Mesenchymal stem cell (in vitro differentiated cells and primary cell): ENCODE results near the gene FCF1.

Source experiments
- DNase-seq: peaks from one replicate; pipeline ENCODE4 v3.0.0-alpha.2; 2013
- H2AFZ ChIP-seq: one replicate; pipeline ENCODE4 v1.6.1; 2013; ENCODE audit warnings: low read depth, mild to moderate bottlenecking, control low read depth, inconsistent platforms, low read length, moderate library complexity
- H2AK5ac ChIP-seq: 2 replicates; pipeline ENCODE4 v1.6.1; 2013; ENCODE audit warnings: low read length, moderate library complexity, mild to moderate bottlenecking, inconsistent platforms; ENCODE audit not compliant: severe bottlenecking
- H2BK120ac ChIP-seq: one replicate; pipeline ENCODE4 v1.6.1; 2013; ENCODE audit warnings: low read depth, mild to moderate bottlenecking, inconsistent platforms, low read length, moderate library complexity
- H2BK12ac ChIP-seq, 2 experiments: one replicate each; pipeline ENCODE4 v1.6.1; 2013; ENCODE audit warnings: inconsistent platforms in 2 of 2, low read length in 2 of 2, mild to moderate bottlenecking in 2 of 2, moderate library complexity in 2 of 2, control low read depth in 1 of 2
- H2BK15ac ChIP-seq: one replicate; pipeline ENCODE4 v1.6.1; 2013; ENCODE audit warnings: mild to moderate bottlenecking, low read depth, inconsistent platforms; ENCODE audit not compliant: poor library complexity, severe bottlenecking
- H2BK5ac ChIP-seq: 2 replicates; pipeline ENCODE4 v1.6.1; 2013; ENCODE audit warnings: low read depth, mild to moderate bottlenecking, low read length, control low read depth, inconsistent platforms; ENCODE audit not compliant: poor library complexity, severe bottlenecking
- H3K14ac ChIP-seq, 2 experiments: one replicate each; pipeline ENCODE4 v1.6.1; 2013; ENCODE audit warnings: inconsistent platforms in 2 of 2, low read length in 2 of 2, control low read depth in 1 of 2, mild to moderate bottlenecking in 1 of 2, moderate library complexity in 1 of 2
- H3K18ac ChIP-seq, 2 experiments: one replicate each; pipeline ENCODE4 v1.6.1; 2013; ENCODE audit warnings: inconsistent platforms in 2 of 2, low read length in 2 of 2, control low read depth in 1 of 2, low read depth in 1 of 2, mild to moderate bottlenecking in 1 of 2
- H3K23ac ChIP-seq, 2 experiments: one replicate each; pipeline ENCODE4 v1.6.1; 2013; ENCODE audit warnings: inconsistent platforms in 2 of 2, low read length in 2 of 2, mild to moderate bottlenecking in 2 of 2, moderate library complexity in 2 of 2, control low read depth in 1 of 2
- H3K27ac ChIP-seq: 2 replicates; pipeline ENCODE4 v1.5.1; 2013; ENCODE audit warnings: mild to moderate bottlenecking, moderate library complexity, low read length, control low read depth, inconsistent platforms; ENCODE audit not compliant: poor library complexity, severe bottlenecking
- H3K27me3 ChIP-seq, 2 experiments: 2 replicates each; pipeline versions ENCODE4 v1.6.1 to v1.7.0; 2013; ENCODE audit warnings: low read length in 2 of 2, mild to moderate bottlenecking in 2 of 2, moderate library complexity in 2 of 2, control low read depth in 1 of 2, inconsistent platforms in 1 of 2; ENCODE audit not compliant: control insufficient read depth in 1 of 2, insufficient read depth in 1 of 2
- H3K36me3 ChIP-seq, 2 experiments: 2 replicates each; pipeline versions ENCODE4 v1.6.1 to v1.7.0; 2013; ENCODE audit warnings: low read length in 2 of 2, control low read depth in 1 of 2, inconsistent platforms in 1 of 2, low read depth in 1 of 2, mild to moderate bottlenecking in 1 of 2; ENCODE audit not compliant: insufficient read depth in 2 of 2, control insufficient read depth in 1 of 2
- H3K4ac ChIP-seq, 2 experiments: one replicate each; pipeline ENCODE4 v1.6.1; 2013; ENCODE audit warnings: inconsistent platforms in 2 of 2, low read length in 2 of 2, mild to moderate bottlenecking in 2 of 2, moderate library complexity in 2 of 2, control low read depth in 1 of 2, low read depth in 1 of 2
- H3K4me1 ChIP-seq: 2 replicates; pipeline ENCODE4 v1.6.1; 2013; ENCODE audit warnings: low read depth, low read length, control low read depth; ENCODE audit not compliant: control insufficient read depth, insufficient read depth
- H3K4me2 ChIP-seq: 2 replicates; pipeline ENCODE4 v1.6.1; 2013; ENCODE audit warnings: low read length, mild to moderate bottlenecking, inconsistent platforms; ENCODE audit not compliant: poor library complexity, severe bottlenecking
- H3K4me3 ChIP-seq, 2 experiments: 2 replicates each; pipeline versions ENCODE4 v1.5.1 to v1.7.0; 2013; ENCODE audit warnings: low read length in 2 of 2, mild to moderate bottlenecking in 2 of 2, control low read depth in 1 of 2, low read depth in 1 of 2; ENCODE audit not compliant: insufficient read depth in 1 of 2
- H3K79me1 ChIP-seq: replicated peaks from 2 replicates; pipeline ENCODE4 v1.6.1; 2013; ENCODE audit warnings: mild to moderate bottlenecking, control low read depth, low read length, inconsistent platforms; ENCODE audit not compliant: poor library complexity, severe bottlenecking
- H3K9ac ChIP-seq: 2 replicates; pipeline ENCODE4 v1.7.0; 2013; ENCODE audit warnings: mild to moderate bottlenecking, low read length, moderate library complexity
- H3K9me3 ChIP-seq: 2 replicates; pipeline ENCODE4 v1.7.0; 2013; ENCODE audit warnings: mild to moderate bottlenecking, low read length; ENCODE audit not compliant: control insufficient read depth
- H4K8ac ChIP-seq: one replicate; pipeline ENCODE4 v1.6.1; 2013; ENCODE audit warnings: inconsistent platforms, mild to moderate bottlenecking, low read length, moderate library complexity
- H4K91ac ChIP-seq: one replicate; pipeline ENCODE4 v1.6.1; 2013; ENCODE audit warnings: mild to moderate bottlenecking, low read length, inconsistent platforms
- WGBS: methylation state at CpG from one replicate; pipeline ENCODE4 v1.1.7; 2013; ENCODE audit warnings: mixed read lengths; 5-methylcytosine and 5-hydroxymethylcytosine counted together

The FCF1 gene

GRCh38 chr14:74704656-74705055 is 8.3 kb upstream of the FCF1 start:
- Histone ChIP-seq H3K14ac (no peak overlapping the region), H2BK120ac (no peak overlapping the region), H4K8ac (no peak overlapping the region), H2AK5ac (no peak overlapping the region), H3K79me1 (peaks cover 9% of the 10 kb centered on the region), H2BK15ac (no peak overlapping the region), H3K27me3 (no peaks in the 10 kb centered on the region), H3K36me3 (peaks cover 4 to 10% of the 10 kb centered on the region in 2 experiments), H3K9ac (no peak overlapping the region), H3K4me3 (no peak overlapping the region), H3K4ac (no peak overlapping the region), H3K4me1 (no peaks in the 10 kb centered on the region), H2AFZ (no peak overlapping the region), H3K4me2 (no peak overlapping the region), H3K18ac (no peak overlapping the region), H3K9me3 (no peaks in the 10 kb centered on the region), H3K23ac (no peak overlapping the region), H3K27ac (no peak overlapping the region), H2BK5ac (no peak overlapping the region), H2BK12ac (no peak overlapping the region), H4K91ac (no peak overlapping the region)
- DNase-seq, result no peak
- whole genome bisulfite sequencing, result 93% methylated on average over 2 of the region's 2 CpGs

- no peak overlapping the region for H4K91ac ChIP-seq
- H4K8ac ChIP-seq, result no peak overlapping the region
- no peaks in the 10 kb centered on the region for H3K9me3 ChIP-seq
- H2BK120ac ChIP-seq, result no peak overlapping the region
- no peak overlapping the region for H3K4ac ChIP-seq
- no peaks in the 10 kb centered on the region for H3K4me1 ChIP-seq
- no peak overlapping the region for H2BK12ac ChIP-seq
- no peak overlapping the region for H3K9ac ChIP-seq
- H2AK5ac ChIP-seq, result no peak overlapping the region
- no peak overlapping the region for H3K27ac ChIP-seq
- no peak overlapping the region for H3K14ac ChIP-seq
- no peak overlapping the region for H2AFZ ChIP-seq
- H3K36me3 ChIP-seq, result peaks cover 0 to 9% of the 10 kb centered on the region in 2 experiments
- H3K18ac ChIP-seq, result no peak overlapping the region
- H3K4me2 ChIP-seq, result no peak overlapping the region
- DNase-seq, result no peak
- no peaks in the 10 kb centered on the region for H3K27me3 ChIP-seq
- no peak overlapping the region for H2BK15ac ChIP-seq
- H3K79me1 ChIP-seq, result peaks cover 6% of the 10 kb centered on the region
- WGBS, result 87% methylated on average over 2 of the region's 5 CpGs
- no peak overlapping the region for H3K4me3 ChIP-seq
- no peak overlapping the region for H3K23ac ChIP-seq
- no peak overlapping the region for H2BK5ac ChIP-seq
These were observed 7.1 kb upstream of the FCF1 start for GRCh38 chr14:74705613-74706500.

GRCh38 chr14:74710480-74710879 is 2.5 kb upstream of the FCF1 start:
- no peak overlapping the region for H3K23ac ChIP-seq
- H2AK5ac ChIP-seq, result no peak overlapping the region
- no peak overlapping the region for H2BK12ac ChIP-seq
- H3K79me1 ChIP-seq, result peaks cover 6% of the 10 kb centered on the region
- no peaks in the 10 kb centered on the region for H3K9me3 ChIP-seq
- no peak overlapping the region for H4K91ac ChIP-seq
- WGBS, result 100% methylated on average over 1 of the region's 1 CpG
- no peak for DNase-seq
- H2BK5ac ChIP-seq, result no peak overlapping the region
- no peak overlapping the region for H3K4me2 ChIP-seq
- H4K8ac ChIP-seq, result no peak overlapping the region
- H3K36me3 ChIP-seq, result peaks cover 0 to 11% of the 10 kb centered on the region in 2 experiments
- H3K27me3 ChIP-seq, result no peaks in the 10 kb centered on the region
- H3K4me1 ChIP-seq, result peaks cover 2% of the 10 kb centered on the region
- no peak overlapping the region for H2AFZ ChIP-seq
- no peak overlapping the region for H3K27ac ChIP-seq
- no peak overlapping the region for H3K4ac ChIP-seq
- H2BK120ac ChIP-seq, result no peak overlapping the region
- no peak overlapping the region for H3K9ac ChIP-seq
- H2BK15ac ChIP-seq, result no peak overlapping the region
- H3K14ac ChIP-seq, result no peak overlapping the region
- H3K4me3 ChIP-seq, result no peak overlapping the region
- H3K18ac ChIP-seq, result no peak overlapping the region

GRCh38 chr14:74711651-74712050 is 1.3 kb upstream of the FCF1 start:
- H2BK120ac ChIP-seq, result no peak overlapping the region
- 100% methylated on average over 3 of the region's 5 CpGs for WGBS
- no peak for DNase-seq
- H3K9me3 ChIP-seq, result no peaks in the 10 kb centered on the region
- H3K4ac ChIP-seq, result no peak overlapping the region
- no peak overlapping the region for H3K23ac ChIP-seq
- no peak overlapping the region for H2AK5ac ChIP-seq
- H3K27me3 ChIP-seq, result no peaks in the 10 kb centered on the region
- H2BK15ac ChIP-seq, result no peak overlapping the region
- no peak overlapping the region for H3K18ac ChIP-seq
- H2BK5ac ChIP-seq, result no peak overlapping the region
- H3K4me1 ChIP-seq, result peaks cover 2% of the 10 kb centered on the region
- H4K8ac ChIP-seq, result no peak overlapping the region
- no peak overlapping the region for H3K14ac ChIP-seq
- peak overlapping the region in 1 of 2 experiments; percentile 93 for H3K4me3 ChIP-seq
- H4K91ac ChIP-seq, result no peak overlapping the region
- H2BK12ac ChIP-seq, result no peak overlapping the region
- H3K9ac ChIP-seq, result peak overlapping the region; percentile 95
- H3K27ac ChIP-seq, result no peak overlapping the region
- peaks cover 0 to 22% of the 10 kb centered on the region in 2 experiments for H3K36me3 ChIP-seq
- no peak overlapping the region for H2AFZ ChIP-seq
- H3K79me1 ChIP-seq, result peaks cover 7% of the 10 kb centered on the region
- H3K4me2 ChIP-seq, result no peak overlapping the region
